ENCODE results near the gene HHIPL1. TPM values are rescaled to one million over a fixed set of nuclear protein-coding genes. Genes with fewer than 3 reads are reported as not detected.

HHIPL1 gene
- total and polyA plus RNA-seq, 2 of the 8 experiments (the other 6 are each of a cell fraction or from before 2014, with no cell fraction given): 1.5 to 2.6 TPM

GRCh38 chr14:99707921-99708320 is 63.0 kb downstream of the HHIPL1 start:
- TF ChIP-seq KDM1A (IDR thresholded peaks at IDR 0.05; ENCODE audit: borderline replicate concordance, low read length) (no peak), MAX (IDR thresholded peaks at IDR 0.05) (no peak), SP2 (IDR thresholded peaks at IDR 0.05; ENCODE audit: low read length) (no peak), GTF2F1 (IDR thresholded peaks at IDR 0.05; ENCODE audit: borderline replicate concordance, low read depth, low read length) (no peak), KDM5A (IDR thresholded peaks at IDR 0.05; ENCODE audit: low read length) (no peak), BCL11A (IDR thresholded peaks at IDR 0.05; ENCODE audit: low read depth in 2 of 2, low read length in 2 of 2) (no peak), HDAC6 (IDR thresholded peaks at IDR 0.05; ENCODE audit: low read depth, low read length) (no peak), SP1 (IDR thresholded peaks at IDR 0.05; ENCODE audit: low read depth, low read length) (no peak), SIRT6 (IDR thresholded peaks at IDR 0.05; ENCODE audit: low read length) (no peak), ZNF274 (IDR thresholded peaks at IDR 0.05; ENCODE audit: borderline replicate concordance, extremely low read depth, low read length) (no peak)
- H3K14ac ChIP-seq (ENCODE audit: insufficient read length): no peak overlapping the region
- no peak overlapping the region for H3K4me3 ChIP-seq (ENCODE audit: extremely low read depth in 1 of 4, insufficient read depth in 2 of 4, low read depth in 3 of 4, low read length in 4 of 4)
- no peaks in the 10 kb centered on the region for H3K79me1 ChIP-seq (ENCODE audit: low read depth, low read length)
- no peak overlapping the region for H4K8ac ChIP-seq (ENCODE audit: extremely low read depth, insufficient read depth, low read length)
- H2BK20ac ChIP-seq (ENCODE audit: low read length): no peak overlapping the region
- ChIA-PET POLR2A (ENCODE audit: partially characterized antibody) (interaction anchor here (1.3 kb wide), 1 partner anchor 7 kb away, joined by 3 read pairs; no protein-coding TSS in a partner anchor), CTCF (ENCODE audit: partially characterized antibody) (no interaction called here)
- no peak overlapping the region for H3K9ac ChIP-seq (replicated peaks in 1 of 4; ENCODE audit: extremely low read depth in 1 of 4, low read depth in 3 of 4, low read length in 3 of 4)
- no peak overlapping the region for H2BK120ac ChIP-seq (replicated peaks; ENCODE audit: low read depth, low read length)
- no peaks in the 10 kb centered on the region for H3K4me1 ChIP-seq (replicated peaks in 1 of 4; ENCODE audit: control insufficient read depth in 3 of 4, insufficient read depth in 4 of 4, low read length in 3 of 4)
- no peaks in the 10 kb centered on the region for H3K23me2 ChIP-seq (ENCODE audit: low read depth, low read length)
- 94% methylated on average over 9 of the region's 9 CpGs; no CpG with 5 or more reads in 1 of the 2 experiments for WGBS, 2 experiments (ENCODE audit: extremely low coverage in 1 of 2, insufficient coverage in 1 of 2, insufficient read length in 1 of 2, insufficient replicate concordance in 2 of 2, low coverage in 1 of 2, low lambda C conversion rate in 2 of 2, missing lambda C conversion rate in 1 of 2)
- no peak overlapping the region for H3K23ac ChIP-seq (ENCODE audit: insufficient read length)
- H2AK5ac ChIP-seq (ENCODE audit: low read depth, low read length): no peak overlapping the region
- peak in 1 of 2 experiments; percentile 29 for DNase-seq (ENCODE audit: low read depth in 1 of 2, low spot score in 2 of 2)
- H3K36me3 ChIP-seq (ENCODE audit: control insufficient read depth in 2 of 4, insufficient read depth in 4 of 4, low read length in 3 of 4): no peaks in the 10 kb centered on the region; a peak in 1 of 8 replicates
- no peak overlapping the region for H2BK12ac ChIP-seq (ENCODE audit: low read depth, low read length)
- H3K79me2 ChIP-seq (ENCODE audit: control insufficient read depth in 1 of 2, insufficient read depth in 2 of 2, low read length in 2 of 2): no peaks in the 10 kb centered on the region
- no peak overlapping the region for H4K5ac ChIP-seq (ENCODE audit: insufficient read length, low read depth, low read length)
- H3K27me3 ChIP-seq (replicated peaks in 1 of 4; ENCODE audit: control insufficient read depth in 3 of 4, extremely low read depth in 1 of 4, insufficient read depth in 3 of 4, low read length in 3 of 4): no peaks in the 10 kb centered on the region
- H2BK15ac ChIP-seq (ENCODE audit: low read length): no peak overlapping the region
- no peak overlapping the region for H3K18ac ChIP-seq (ENCODE audit: extremely low read depth, low read length)
- FAIRE-seq: no peak
- no peak overlapping the region for H3K27ac ChIP-seq (ENCODE audit: low read depth, low read length)
- no peak overlapping the region for H3K4me2 ChIP-seq (ENCODE audit: insufficient read depth in 1 of 2, low read depth in 2 of 2, low read length in 2 of 2)
- H3K9me3 ChIP-seq (ENCODE audit: insufficient read depth in 2 of 2, low read depth in 1 of 2, low read length in 1 of 2): peaks cover 9 to 19% of the 10 kb centered on the region in 2 experiments; a peak in 3 of 4 replicates
- H3K4ac ChIP-seq (replicated peaks; ENCODE audit: insufficient read length, low read depth, low read length): no peak overlapping the region
- H2BK5ac ChIP-seq (ENCODE audit: low read depth, low read length): no peak overlapping the region
- no peak overlapping the region for H3K56ac ChIP-seq (replicated peaks; ENCODE audit: insufficient read length, low read depth, low read length)
- H2AFZ ChIP-seq (ENCODE audit: low read length): no peak overlapping the region
- no peak overlapping the region for H4K91ac ChIP-seq (replicated peaks; ENCODE audit: insufficient read length, low read length)
- no peaks in the 10 kb centered on the region for H4K20me1 ChIP-seq (replicated peaks in 1 of 2; ENCODE audit: control insufficient read depth in 1 of 2, insufficient read depth in 2 of 2, low read length in 2 of 2)

Measured in H1 (cell line).